ENCODE data around the gene MATN4.

The MATN4 gene

GRCh38 chr20:45340236-45340847 lies 32.2 kb upstream of the MATN4 start:
- no peak for DNase-seq

- no peak for DNase-seq
These were observed 31.7 kb upstream of the MATN4 start for GRCh38 chr20:45339799-45340198.

- no peak for DNase-seq
These were observed 31.0 kb upstream of the MATN4 start for GRCh38 chr20:45339084-45339483.

- no peak for DNase-seq
These were observed 30.3 kb upstream of the MATN4 start for GRCh38 chr20:45338121-45339030.

- DNase-seq: no peak
These were observed 29.4 kb upstream of the MATN4 start for GRCh38 chr20:45337367-45338120.

GRCh38 chr20:45336530-45337366 lies 28.6 kb upstream of the MATN4 start:
- DNase-seq: no peak

- no peak for DNase-seq
These were observed 22.4 kb upstream of the MATN4 start for GRCh38 chr20:45330476-45330875.

GRCh38 chr20:45329497-45330319 lies 21.6 kb upstream of the MATN4 start:
- no peak for DNase-seq

- no peak for DNase-seq
These were observed 20.4 kb upstream of the MATN4 start for GRCh38 chr20:45328451-45328850.

- no peak for DNase-seq
These were observed 17.3 kb upstream of the MATN4 start for GRCh38 chr20:45325371-45325770.

- DNase-seq: no peak
These were observed 15.6 kb upstream of the MATN4 start for GRCh38 chr20:45323731-45324130.

- DNase-seq: no peak
These were observed 14.9 kb upstream of the MATN4 start for GRCh38 chr20:45322952-45323383.

GRCh38 chr20:45320948-45321595 lies 13.0 kb upstream of the MATN4 start:
- peak; percentile 50 for DNase-seq

GRCh38 chr20:45318948-45319347 lies 10.8 kb upstream of the MATN4 start:
- no peak for DNase-seq

GRCh38 chr20:45318386-45318939 lies 10.4 kb upstream of the MATN4 start:
- no peak for DNase-seq

GRCh38 chr20:45317826-45318225 lies 9.7 kb upstream of the MATN4 start:
- DNase-seq: no peak

GRCh38 chr20:45316150-45317080 lies 8.3 kb upstream of the MATN4 start:
- DNase-seq: no peak

GRCh38 chr20:45315672-45316071 lies 7.6 kb upstream of the MATN4 start:
- no peak for DNase-seq

- DNase-seq: no peak
These were observed 5.8 kb upstream of the MATN4 start for GRCh38 chr20:45313943-45314342.

Data from CD4-positive, alpha-beta T cell treated with Interleukin-17A for 1 hour (primary cell).